HG02943 (cell line): ENCODE measurements around the gene RSAD1.
"Not testable (repeated sequence)": the region's sequence is repeated elsewhere in the genome, so short reads cannot be mapped to it uniquely, and the experiment has no call there.

ENCODE experiments used
- ATAC-seq: cut with Tn5 transposase; IDR thresholded peaks from one replicate; pipeline ENCODE4 v1.9.1; 2021; ENCODE audit warnings: mild to moderate bottlenecking, low read depth, moderate library complexity; ENCODE audit not compliant: unreplicated experiment

RSAD1 gene

DNA sequence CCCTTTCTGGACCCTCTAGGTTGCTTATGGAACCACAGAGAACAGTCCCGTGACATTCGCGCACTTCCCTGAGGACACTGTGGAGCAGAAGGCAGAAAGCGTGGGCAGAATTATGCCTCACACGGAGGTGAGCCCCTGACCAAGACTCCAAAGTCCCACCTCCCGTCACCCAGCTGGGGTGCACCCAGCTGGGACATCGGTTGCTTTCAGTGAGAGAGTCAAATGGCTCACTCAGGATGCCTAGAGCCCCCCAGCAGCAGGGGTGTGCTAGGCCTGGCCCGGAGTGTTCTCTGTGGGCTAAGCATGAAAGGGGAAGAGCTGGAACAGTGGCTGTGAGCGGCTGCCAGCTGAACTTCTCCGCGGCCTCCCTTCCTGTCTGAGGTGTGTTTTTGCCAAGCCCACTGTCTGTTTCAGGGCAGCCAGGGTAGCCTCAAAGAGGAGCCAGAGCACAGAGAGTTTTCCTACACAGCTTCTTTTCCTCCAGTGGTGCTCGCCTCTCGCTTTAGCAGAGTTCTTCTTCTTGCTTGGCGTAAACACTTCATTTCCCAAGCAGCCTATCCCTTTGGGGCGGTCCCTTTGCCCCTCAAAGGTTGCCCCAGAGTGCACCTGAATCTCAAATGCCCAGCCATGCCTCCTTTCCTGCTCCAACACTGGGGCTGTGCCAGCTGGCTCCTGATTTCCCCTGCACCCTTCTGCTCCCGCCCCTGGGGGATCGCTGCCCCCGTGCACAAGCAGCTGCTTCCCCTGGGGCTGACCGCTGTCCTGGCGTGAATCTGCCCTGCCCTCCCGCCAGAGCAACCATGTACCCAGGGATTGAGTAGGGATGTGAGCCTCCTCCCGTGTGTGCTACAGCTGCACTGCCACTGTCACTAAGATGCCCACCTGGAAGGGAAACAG lies 7.4 kb upstream of the RSAD1 start:
- no peak for ATAC-seq

DNA sequence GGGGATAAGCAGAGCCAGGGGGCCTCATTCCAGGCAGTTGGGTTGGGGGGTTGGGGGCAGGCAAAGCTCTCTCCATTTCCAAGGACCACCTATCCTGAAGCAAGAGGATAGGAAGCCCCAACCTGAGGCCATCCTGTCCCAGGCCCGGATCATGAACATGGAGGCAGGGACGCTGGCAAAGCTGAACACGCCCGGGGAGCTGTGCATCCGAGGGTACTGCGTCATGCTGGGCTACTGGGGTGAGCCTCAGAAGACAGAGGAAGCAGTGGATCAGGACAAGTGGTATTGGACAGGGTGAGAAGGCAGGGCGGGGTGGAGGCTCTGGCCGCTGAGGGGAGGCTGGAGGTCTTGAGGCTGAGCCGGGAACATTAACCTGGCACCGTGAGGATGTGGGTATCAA lies 6.4 kb upstream of the RSAD1 start:
- no peak for ATAC-seq

DNA sequence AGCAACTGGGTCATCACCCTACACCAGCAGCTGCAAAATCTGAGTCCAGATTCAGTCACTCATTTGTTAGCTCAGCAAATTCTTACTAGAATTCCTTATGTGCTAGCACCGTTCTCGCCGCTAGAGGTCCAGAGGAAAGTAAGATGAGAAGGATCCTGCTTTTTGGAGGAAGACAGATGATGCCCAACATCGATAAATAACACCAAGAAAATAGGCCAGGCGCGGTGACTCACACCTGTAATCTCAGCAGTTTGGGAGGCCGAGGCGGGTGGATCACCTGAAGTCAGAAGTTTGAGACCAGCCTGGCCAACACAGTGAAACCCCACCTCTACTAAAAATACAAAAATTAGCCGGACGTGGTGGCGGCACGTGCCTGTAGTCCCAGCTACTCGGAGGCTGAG lies 5.9 kb upstream of the RSAD1 start:
- ATAC-seq, result not testable (repeated sequence)

DNA sequence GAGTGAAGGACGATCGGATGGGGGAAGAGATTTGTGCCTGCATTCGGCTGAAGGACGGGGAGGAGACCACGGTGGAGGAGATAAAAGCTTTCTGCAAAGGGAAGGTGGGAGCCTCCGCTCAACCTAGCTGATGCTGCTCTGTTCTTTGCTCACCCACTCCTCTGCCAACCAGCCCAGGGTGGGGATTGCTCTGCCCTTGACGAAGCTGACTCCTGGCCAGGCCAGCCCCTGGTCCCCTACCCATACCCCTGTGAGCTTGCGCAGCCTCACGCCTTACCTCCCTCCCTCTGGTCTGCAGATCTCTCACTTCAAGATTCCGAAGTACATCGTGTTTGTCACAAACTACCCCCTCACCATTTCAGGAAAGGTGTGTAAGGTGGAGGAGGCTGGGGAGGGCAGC lies 4.8 kb upstream of the RSAD1 start:
- ATAC-seq, result no peak

DNA sequence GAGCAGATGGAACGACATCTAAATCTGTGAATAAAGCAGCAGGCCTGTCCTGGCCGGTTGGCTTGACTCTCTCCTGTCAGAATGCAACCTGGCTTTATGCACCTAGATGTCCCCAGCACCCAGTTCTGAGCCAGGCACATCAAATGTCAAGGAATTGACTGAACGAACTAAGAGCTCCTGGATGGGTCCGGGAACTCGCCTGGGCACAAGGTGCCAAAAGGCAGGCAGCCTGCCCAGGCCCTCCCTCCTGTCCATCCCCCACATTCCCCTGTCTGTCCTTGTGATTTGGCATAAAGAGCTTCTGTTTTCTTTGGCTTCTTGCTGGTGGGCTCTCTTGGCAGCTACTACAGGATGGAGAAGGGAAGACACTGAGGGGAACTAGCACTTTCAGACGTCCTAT lies 4.1 kb upstream of the RSAD1 start:
- ATAC-seq, result no peak

DNA sequence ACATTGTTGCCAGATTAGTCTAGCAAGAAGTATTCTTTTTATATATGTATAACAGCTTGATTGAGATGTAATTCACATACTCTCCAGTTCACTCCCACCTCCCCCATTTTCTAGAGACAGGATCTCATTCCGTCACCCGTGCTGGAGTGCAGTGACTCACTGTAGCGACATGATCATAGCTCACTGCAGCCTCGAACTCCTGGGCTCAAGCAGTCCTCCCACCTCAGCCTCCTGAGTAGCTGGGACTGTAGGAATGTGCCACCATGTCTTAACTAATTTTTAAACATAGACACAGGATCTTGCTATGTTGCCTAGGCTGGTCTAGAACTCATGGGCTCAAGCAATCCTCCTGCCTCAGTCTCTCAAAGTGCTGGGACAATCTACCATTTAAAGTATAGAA lies 3.3 kb upstream of the RSAD1 start:
- no peak for ATAC-seq

DNA sequence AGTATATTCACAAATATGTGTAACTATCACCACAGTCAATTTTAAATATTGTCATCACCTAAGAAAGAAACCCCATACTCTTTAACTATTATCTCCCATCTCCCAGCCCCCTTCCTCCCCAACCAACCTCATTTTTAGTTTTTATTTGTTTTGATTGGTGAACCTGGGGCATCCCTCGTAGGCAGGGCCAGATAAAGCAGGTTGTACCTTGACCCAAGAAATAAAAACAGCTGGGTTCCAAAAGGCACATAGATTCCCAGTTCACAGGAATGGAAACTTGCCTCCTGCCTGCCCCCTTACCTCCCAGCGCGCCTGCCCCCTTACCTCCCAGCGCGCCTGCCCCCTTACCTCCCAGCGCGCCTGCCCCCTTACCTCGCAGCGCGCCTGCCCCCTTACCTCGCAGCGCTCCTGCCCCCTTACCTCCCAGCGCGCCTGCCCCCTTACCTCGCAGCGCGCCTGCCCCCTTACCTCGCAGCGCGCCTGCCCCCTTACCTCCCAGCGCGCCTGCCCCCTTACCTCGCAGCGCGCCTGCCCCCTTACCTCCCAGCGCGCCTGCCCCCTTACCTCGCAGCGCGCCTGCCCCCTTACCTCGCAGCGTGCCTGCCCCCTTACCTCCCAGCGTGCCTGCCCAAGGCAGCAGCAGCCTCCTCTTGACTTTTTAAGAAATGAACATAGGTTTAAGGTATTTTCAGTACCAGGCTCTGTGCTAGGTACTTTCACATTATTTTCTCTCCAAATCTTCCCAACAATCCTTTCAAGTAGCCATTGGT lies 2.7 kb upstream of the RSAD1 start:
- ATAC-seq, result not testable (repeated sequence)

DNA sequence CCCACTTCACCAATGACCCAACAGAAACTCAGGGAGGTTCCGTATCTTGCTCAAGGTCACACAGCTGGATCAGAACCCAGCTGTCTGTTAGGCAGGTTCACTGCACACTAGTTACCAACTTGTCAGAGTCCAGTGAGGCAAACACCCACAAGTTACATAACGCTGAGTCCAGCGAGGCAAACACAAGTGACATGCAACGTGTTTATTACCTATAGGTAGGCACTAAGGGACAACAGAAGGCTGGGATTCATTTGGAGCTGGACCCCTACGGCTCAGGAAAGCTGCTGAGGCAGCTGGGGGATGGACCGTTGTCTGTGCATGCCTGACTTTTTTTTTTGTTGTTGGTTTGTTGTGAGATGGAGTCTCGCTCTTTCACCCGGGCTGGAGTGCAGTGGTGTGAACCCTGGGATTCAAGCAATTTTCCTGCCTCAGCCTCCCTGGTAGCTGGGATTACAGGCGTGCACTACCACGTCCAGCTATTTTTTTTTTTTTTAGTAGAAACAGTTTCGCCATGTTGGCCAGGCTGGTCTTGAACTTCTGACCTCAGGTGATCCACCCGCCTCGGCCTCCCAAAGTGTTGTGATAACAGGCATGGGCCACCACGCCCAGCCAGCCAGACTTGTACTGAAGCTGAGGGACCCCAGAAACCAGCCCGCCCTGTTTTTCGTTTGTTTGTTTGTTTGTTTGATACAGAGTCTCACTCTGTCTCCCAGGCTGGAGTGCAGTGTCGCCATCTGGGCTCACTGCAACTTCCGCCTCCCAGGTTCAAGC lies 1.9 kb upstream of the RSAD1 start:
- no peak for ATAC-seq

DNA sequence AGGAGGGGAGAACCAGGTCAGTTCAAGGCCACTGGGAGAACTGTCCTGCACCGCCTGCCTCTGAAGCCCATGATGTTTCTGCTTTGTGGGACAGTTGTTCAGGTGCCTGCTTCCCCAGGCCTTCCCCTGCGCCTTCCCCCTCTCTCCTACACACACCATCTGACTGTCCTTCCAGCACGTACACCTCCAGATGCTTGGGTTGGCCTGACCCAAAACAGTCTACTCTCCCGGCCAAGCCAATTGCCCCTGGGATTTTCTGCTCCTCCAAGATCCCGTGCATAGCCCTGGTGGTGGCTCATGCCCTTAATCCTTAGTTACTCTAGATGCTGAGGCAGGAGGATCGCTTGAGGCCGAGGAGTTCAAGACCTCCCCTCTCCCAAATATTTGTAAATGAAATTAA lies 684 bp upstream of the RSAD1 start:
- ATAC-seq, result no peak

DNA sequence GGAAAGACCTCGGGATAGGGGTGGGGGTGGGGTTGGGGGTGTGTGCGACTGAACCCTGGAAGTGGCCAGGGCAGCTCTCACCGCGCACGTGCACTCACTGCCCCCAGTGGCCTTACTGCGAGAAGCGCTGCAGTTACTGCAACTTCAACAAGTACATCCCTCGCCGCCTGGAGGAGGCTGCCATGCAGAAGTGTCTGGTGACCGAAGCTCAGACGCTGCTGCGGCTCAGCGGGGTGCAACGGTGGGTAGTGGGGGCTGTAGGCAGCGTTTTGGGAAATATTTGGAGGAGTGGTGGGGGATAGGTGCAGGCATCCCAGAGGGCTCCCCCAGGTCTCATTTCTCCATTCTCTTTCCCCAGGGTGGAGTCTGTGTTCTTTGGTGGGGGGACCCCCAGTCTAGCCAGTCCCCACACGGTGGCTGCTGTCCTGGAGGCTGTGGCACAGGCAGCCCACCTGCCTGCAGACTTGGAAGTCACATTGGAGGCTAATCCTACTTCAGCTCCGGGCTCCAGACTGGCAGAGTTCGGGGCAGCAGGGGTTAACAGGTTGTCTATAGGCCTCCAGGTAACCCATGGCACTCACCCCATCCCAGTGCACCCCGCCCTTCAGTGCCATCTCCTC lies 972 bp downstream of the RSAD1 start:
- no peak for ATAC-seq

DNA sequence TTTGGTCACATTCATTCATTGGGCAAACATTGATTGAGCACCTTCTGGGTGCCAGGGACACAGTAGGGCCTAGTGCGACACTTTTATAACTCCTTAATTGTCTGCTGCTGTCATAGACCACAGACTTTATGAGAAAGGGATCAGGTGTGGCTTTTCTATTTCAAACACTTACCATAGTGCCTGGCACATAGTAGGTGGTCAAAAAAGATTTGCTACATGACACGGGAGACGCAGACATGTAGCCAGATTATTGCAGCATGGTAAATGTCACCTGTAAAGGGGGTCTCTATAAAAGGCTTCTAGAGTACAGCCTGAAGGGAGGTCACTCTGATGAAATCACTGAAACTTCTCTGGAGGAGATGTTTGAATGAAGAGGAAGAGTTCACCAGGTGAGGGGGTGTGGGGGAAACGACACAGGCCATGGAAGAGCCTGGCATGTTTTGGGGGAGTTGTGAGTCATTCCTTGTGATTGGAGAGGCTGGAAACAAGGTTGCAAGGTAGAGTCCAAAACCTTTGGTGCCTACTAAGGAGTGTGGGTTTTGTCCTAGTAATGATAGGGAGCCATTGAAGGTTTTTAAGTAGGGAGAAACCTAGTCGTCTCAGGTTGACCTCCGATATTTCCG lies 1.6 kb downstream of the RSAD1 start:
- no peak for ATAC-seq

DNA sequence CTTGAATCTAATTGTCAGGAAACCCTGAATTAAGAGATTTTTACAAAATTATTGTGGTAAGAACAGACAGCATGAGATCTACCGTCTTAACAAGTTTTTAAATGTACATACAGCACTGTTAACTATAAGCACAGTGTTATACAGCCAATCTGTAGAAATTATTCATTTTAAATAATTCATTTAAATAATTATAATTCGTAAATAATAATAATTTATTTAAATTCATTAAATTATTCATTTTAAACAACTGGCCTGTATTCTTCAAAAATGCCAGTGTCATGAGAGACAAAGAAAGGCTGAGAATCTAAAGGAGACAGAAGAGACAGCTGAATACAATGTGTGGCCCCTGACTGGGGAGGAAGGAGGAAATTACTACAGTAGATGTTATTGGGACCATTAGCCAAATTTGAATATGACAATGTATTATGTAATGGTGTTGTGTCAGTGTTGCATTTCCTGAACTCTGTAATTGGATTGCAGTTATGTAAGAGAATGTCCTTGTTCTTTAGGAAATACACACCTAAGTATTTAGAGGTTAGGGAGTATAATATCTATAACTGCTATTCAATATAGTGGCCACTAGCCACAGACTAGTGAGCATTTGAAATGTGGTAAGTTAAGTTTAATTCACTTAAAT lies 2.3 kb downstream of the RSAD1 start:
- ATAC-seq, result no peak

DNA sequence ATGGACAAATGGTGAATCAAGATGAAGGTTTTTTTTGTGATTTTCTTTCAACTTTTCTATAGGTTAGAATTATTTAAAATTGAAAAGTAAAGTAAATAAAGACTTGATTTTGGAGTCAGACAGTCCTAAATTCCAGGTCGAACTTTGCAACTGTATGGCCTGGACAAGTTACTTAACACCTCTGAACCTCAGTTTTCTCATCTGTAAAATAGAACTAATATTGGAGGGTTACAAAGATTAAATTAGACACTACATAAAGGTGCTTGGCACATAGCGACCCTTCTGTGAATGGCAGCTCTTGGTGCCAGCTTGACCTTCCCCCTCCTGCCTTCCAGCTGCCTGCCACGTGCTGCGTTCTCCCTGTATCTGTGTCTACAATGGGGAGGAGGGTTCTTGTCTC lies 3.0 kb downstream of the RSAD1 start:
- ATAC-seq, result no peak

DNA sequence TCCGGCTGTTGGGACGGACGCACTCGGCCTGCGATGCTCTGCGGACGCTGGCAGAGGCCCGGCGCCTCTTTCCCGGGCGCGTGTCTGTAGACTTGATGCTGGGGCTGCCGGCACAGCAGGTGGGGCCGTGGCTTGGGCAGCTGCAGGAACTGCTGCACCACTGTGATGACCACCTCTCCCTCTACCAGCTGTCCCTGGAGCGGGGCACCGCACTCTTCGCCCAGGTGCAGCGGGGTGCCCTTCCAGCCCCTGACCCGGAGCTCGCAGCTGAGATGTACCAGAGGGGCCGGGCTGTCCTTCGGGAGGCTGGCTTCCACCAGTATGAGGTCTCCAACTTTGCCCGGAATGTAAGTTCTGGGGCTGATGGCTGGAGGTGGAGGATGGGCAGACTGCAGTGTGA lies 3.5 kb downstream of the RSAD1 start:
- no peak for ATAC-seq

DNA sequence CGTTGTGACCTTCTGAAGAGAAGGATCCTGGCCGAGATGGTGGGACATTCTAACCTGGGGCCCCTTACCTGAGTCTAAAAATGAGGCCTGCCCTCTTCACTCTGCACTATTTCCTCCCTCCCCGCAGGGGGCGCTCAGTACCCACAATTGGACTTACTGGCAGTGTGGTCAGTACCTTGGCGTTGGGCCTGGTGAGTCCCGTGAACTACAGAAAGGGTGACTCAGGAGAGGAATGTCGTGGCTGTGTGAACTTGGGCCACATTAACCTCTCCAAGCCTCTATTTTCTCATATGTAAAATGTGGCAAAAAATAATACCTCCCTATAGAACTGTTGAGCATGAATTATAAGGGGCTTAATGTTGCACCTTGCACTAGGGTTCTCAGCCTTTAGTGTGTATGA lies 3.9 kb downstream of the RSAD1 start:
- ATAC-seq, result no peak

DNA sequence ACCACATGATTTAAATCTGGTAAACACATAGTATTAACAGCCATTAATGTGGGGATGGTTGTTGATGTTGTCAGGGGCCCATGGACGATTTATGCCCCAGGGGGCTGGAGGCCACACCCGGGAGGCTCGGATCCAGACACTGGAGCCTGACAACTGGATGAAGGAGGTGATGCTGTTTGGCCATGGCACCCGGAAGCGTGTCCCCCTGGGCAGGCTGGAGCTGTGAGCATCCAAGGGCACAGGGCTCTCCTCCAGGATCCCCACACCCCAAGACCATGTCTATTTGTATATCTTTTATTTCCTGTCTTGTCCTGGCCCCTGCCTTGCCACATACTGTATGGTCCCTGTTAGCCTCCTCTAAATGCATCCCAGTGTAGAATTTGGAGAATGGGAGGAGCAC lies 4.6 kb downstream of the RSAD1 start:
- ATAC-seq, result no peak

DNA sequence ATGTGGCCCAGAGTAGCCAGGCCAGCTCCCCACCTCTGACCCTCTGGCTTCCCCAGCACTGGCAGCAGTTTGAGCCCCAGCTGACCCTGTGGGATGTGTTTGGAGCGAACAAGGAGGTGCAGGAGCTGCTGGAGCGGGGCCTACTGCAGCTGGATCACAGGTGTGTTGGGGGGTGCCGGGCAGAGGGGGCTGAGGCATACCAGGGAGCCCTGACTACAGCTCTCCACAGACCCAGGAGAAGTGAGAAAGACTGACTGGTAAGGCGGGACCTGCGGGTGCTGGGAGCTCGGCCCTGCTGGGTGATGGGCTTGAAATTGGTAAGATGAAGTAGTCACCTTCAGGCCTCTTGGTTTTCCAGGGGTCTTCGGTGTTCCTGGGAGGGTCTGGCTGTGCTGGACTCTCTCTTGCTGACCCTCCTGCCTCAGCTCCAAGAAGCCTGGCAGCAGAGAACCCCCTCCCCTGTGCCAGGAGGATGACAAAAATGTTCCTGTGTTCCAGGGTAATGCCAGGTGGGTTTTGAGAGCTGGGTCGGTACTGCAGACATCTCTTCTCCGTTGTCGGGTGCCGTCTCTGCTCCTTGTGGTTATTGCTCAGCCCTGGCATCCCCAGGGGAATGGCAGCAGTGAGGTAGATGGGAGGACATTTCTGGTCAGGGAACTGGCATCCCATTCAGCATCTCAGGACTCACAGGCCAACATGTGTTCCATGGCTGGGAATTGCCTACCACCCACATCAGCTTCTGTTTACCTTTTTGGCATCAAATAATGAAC lies 5.9 kb downstream of the RSAD1 start:
- no peak for ATAC-seq

DNA sequence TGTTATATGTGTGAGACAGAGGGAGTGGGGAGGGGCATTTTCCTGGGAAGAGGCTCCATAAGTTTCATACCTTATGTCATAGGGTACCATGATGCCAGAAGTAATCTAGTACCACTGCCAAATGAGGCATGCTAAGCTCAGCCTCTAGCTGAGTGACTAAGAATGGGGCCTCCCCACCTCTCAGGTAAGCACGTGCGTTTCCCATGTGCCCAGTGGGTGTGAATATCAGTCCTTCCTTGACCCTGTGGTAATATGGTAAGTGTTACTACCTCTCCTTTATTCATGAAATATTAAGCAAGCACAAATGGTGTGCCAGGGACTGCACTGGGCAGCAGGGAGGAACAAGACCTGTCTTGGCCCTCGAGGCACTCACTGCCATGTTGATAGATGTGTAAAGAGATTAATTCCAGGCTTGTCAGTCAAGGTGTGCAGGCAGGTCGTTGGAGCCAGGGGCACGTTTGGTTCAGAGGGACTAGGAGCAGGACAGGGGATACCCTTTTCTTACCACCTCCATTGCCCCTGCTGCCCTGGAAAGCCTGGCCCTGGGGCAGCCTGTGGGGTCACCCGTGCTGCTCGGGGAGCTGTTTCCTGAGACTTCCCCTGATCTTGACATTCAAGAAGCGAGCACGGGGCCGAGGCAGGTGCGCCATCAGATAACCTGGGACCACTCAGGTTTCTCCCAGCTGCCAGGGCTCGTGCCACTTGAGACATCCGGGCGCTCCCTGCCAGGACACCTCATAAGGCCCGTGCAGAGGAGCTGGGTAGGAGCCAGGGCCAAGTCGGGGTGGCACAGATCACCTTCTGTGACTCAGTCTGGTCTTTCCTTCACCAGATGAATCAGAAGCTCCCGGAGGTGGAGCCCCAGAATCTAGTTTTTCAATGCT lies 8.8 kb downstream of the RSAD1 start:
- no peak for ATAC-seq
